SK-N-SH treated with all-trans-retinoic acid at 6 μM for 48 hours (cell line): ENCODE results near the gene GLP1R.

Experiments
- ATAC-seq: fragments of 200-7000 bp; cut with Tn5 transposase; 3 replicates; pipeline ENCODE4 v1.9.1; 2020; ENCODE audit warnings: mild to moderate bottlenecking, moderate library complexity
- ARNTL ChIP-seq: fragments of 450-650 bp; formaldehyde crosslinking; IDR thresholded peaks from 2 replicates; pipeline ENCODE4 v1.5.0; 2020; ENCODE audit warnings: low read depth, mild to moderate bottlenecking, moderate library complexity, borderline replicate concordance
- CREB5 ChIP-seq: fragments of 250-450 bp; sonication (Bioruptor Pico); IDR thresholded peaks from 2 replicates; pipeline ENCODE4 v1.5.1; 2020; ENCODE audit warnings: low read depth, mild to moderate bottlenecking, moderate library complexity
- CSDC2 ChIP-seq: fragments of 250-450 bp; sonication (Bioruptor Pico); IDR thresholded peaks from 2 replicates; pipeline ENCODE4 v1.5.0; 2020; ENCODE audit warnings: mild to moderate bottlenecking, moderate library complexity
- CSRNP3 ChIP-seq: fragments of 250-450 bp; sonication (Bioruptor Pico); IDR thresholded peaks from 2 replicates; pipeline ENCODE4 v1.5.1; 2021; ENCODE audit warnings: mild to moderate bottlenecking, moderate library complexity
- ESRRG ChIP-seq: fragments of 250-450 bp; sonication (Bioruptor Pico); IDR thresholded peaks from 2 replicates; pipeline ENCODE4 v1.6.1; 2021; ENCODE audit warnings: mild to moderate bottlenecking
- GLIS3 ChIP-seq: fragments of 250-450 bp; sonication (Bioruptor Pico); IDR thresholded peaks from 2 replicates; pipeline ENCODE4 v1.5.0; 2020; ENCODE audit warnings: mild to moderate bottlenecking, moderate library complexity
- ISL1 ChIP-seq: fragments of 250-450 bp; sonication (Bioruptor Pico); IDR thresholded peaks from 2 replicates; pipeline ENCODE4 v2.1.2; 2022; ENCODE audit warnings: mild to moderate bottlenecking, moderate library complexity
- PPARA ChIP-seq: fragments of 250-450 bp; sonication (Bioruptor Pico); IDR thresholded peaks from 2 replicates; pipeline ENCODE4 v1.5.0; 2020; ENCODE audit warnings: mild to moderate bottlenecking, borderline replicate concordance
- RARB ChIP-seq: fragments of 250-450 bp; sonication (Bioruptor Pico); IDR thresholded peaks from 2 replicates; pipeline ENCODE4 v1.8.0; 2021; ENCODE audit warnings: mild to moderate bottlenecking, moderate library complexity
- SNAI2 ChIP-seq: fragments of 250-450 bp; sonication (Bioruptor Pico); IDR thresholded peaks from 2 replicates; pipeline ENCODE4 v1.5.0; 2020; ENCODE audit warnings: mild to moderate bottlenecking, moderate library complexity
- TCF4 ChIP-seq: fragments of 250-450 bp; sonication (Bioruptor Pico); IDR thresholded peaks from 2 replicates; pipeline ENCODE4 v1.8.0; 2021; ENCODE audit warnings: mild to moderate bottlenecking, moderate library complexity, borderline replicate concordance
- TOX ChIP-seq: fragments of 250-450 bp; sonication (Bioruptor Pico); IDR thresholded peaks from 2 replicates; pipeline ENCODE4 v1.8.0; 2021; ENCODE audit warnings: mild to moderate bottlenecking, moderate library complexity, borderline replicate concordance
- TSHZ2 ChIP-seq: fragments of 250-450 bp; sonication (Bioruptor Pico); IDR thresholded peaks from 2 replicates; pipeline ENCODE4 v1.5.0; 2020; ENCODE audit warnings: mild to moderate bottlenecking, moderate library complexity
- ZC3H10 ChIP-seq: fragments of 250-450 bp; sonication (Bioruptor Pico); IDR thresholded peaks from 2 replicates; pipeline ENCODE4 v1.5.1; 2021; ENCODE audit warnings: mild to moderate bottlenecking, moderate library complexity
- ZFP3 ChIP-seq: fragments of 250-450 bp; sonication (Bioruptor Pico); IDR thresholded peaks from 2 replicates; pipeline ENCODE4 v1.5.0; 2020; ENCODE audit warnings: mild to moderate bottlenecking, moderate library complexity
- ZFP30 ChIP-seq: fragments of 450-650 bp; formaldehyde crosslinking; IDR thresholded peaks from 2 replicates; pipeline ENCODE4 v1.5.0; 2022; ENCODE audit warnings: mild to moderate bottlenecking, moderate library complexity
- ZNF565 ChIP-seq: fragments of 450-650 bp; formaldehyde crosslinking; conservative IDR thresholded peaks from 2 replicates; pipeline ENCODE4 v1.5.0; 2020; ENCODE audit warnings: low read depth, mild to moderate bottlenecking, moderate library complexity
- ZNF8 ChIP-seq: fragments of 450-650 bp; formaldehyde crosslinking; IDR thresholded peaks from 2 replicates; pipeline ENCODE4 v1.5.0; 2020; ENCODE audit warnings: mild to moderate bottlenecking, moderate library complexity
- TF ChIP-seq, protein P1 (sequence below): fragments of 250-450 bp; sonication (Bioruptor Pico); IDR thresholded peaks from 2 replicates; pipeline ENCODE4 v1.8.0; 2021; ENCODE audit warnings: low read depth, mild to moderate bottlenecking, moderate library complexity, borderline replicate concordance

Gene GLP1R

GRCh38 chr6:39059496-39060310, 11.1 kb downstream of the GLP1R start:
- ATAC-seq = peak; percentile 16
- peak; percentile 50; the same call in 1 of the 2 replicates for TF ChIP-seq TCF4 (CRISPR knock-in tag)
- no peak for TF ChIP-seq ZC3H10
- TF ChIP-seq SNAI2 = no peak

GRCh38 chr6:39060467-39061160, 12.0 kb downstream of the GLP1R start:
- ATAC-seq = no peak
- TF ChIP-seq ZFP30 = no peak
- no peak for TF ChIP-seq PPARA (CRISPR knock-in tag)
- no peak for TF ChIP-seq ESRRG (CRISPR knock-in tag)
- TF ChIP-seq ZC3H10 = no peak
- no peak for TF ChIP-seq SNAI2
- no peak for TF ChIP-seq RARB (CRISPR knock-in tag)
- no peak for TF ChIP-seq CSRNP3 (CRISPR knock-in tag)
- TF ChIP-seq CSDC2 = no peak
- TF ChIP-seq ZFP3 (CRISPR knock-in tag) = no peak
- TF ChIP-seq ARNTL (CRISPR knock-in tag) = no peak
- TF ChIP-seq, protein P1, sequence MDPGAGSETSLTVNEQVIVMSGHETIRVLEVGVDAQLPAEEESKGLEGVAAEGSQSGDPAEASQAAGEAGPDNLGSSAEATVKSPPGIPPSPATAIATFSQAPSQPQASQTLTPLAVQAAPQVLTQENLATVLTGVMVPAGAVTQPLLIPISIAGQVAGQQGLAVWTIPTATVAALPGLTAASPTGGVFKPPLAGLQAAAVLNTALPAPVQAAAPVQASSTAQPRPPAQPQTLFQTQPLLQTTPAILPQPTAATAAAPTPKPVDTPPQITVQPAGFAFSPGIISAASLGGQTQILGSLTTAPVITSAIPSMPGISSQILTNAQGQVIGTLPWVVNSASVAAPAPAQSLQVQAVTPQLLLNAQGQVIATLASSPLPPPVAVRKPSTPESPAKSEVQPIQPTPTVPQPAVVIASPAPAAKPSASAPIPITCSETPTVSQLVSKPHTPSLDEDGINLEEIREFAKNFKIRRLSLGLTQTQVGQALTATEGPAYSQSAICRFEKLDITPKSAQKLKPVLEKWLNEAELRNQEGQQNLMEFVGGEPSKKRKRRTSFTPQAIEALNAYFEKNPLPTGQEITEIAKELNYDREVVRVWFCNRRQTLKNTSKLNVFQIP = no peak
- TF ChIP-seq TCF4 (CRISPR knock-in tag) = no peak
- TF ChIP-seq ZNF8 (CRISPR knock-in tag) = no peak
- no peak for TF ChIP-seq TSHZ2 (CRISPR knock-in tag)

GRCh38 chr6:39061182-39061581, 12.6 kb downstream of the GLP1R start:
- no peak for ATAC-seq
- TF ChIP-seq ZNF8 (CRISPR knock-in tag) (no peak), TOX (CRISPR knock-in tag) (no peak), ZFP3 (CRISPR knock-in tag) (no peak), ZC3H10 (no peak), ZNF565 (CRISPR knock-in tag) (no peak), RARB (CRISPR knock-in tag) (no peak), GLIS3 (CRISPR knock-in tag) (no peak), TCF4 (CRISPR knock-in tag) (no peak), CSRNP3 (CRISPR knock-in tag) (no peak), CSDC2 (no peak), ZFP30 (no peak)
- TF ChIP-seq, all 23 proteins: peak for 0

GRCh38 chr6:39061588-39061987, 13.0 kb downstream of the GLP1R start:
- ATAC-seq = no peak
- TF ChIP-seq ESRRG (CRISPR knock-in tag) (no peak), ZNF565 (CRISPR knock-in tag) (no peak), CREB5 (CRISPR knock-in tag) (no peak), ZNF8 (CRISPR knock-in tag) (no peak), PPARA (CRISPR knock-in tag) (no peak), TCF4 (CRISPR knock-in tag) (no peak), SNAI2 (no peak), ISL1 (CRISPR knock-in tag) (no peak), ARNTL (CRISPR knock-in tag) (no peak)
- TF ChIP-seq, protein P1 = no peak
